Measurements from ENCODE around the gene ORC3.

ORC3 gene

GRCh38 chr6:87618531-87618930, 28.6 kb downstream of the ORC3 start:
- H3K36me3 ChIP-seq (ENCODE audit: insufficient read depth, low read length), result peaks cover 18% of the 10 kb centered on the region
- no peak overlapping the region for H2AFZ ChIP-seq (ENCODE audit: low read depth, low read length)
- no peaks in the 10 kb centered on the region for H3K27me3 ChIP-seq (ENCODE audit: insufficient read depth, low read length)
- no peak overlapping the region for H3K4me3 ChIP-seq (ENCODE audit: low read length)
- H3K4me1 ChIP-seq (ENCODE audit: insufficient read depth, low read length), result no peaks in the 10 kb centered on the region
- H3K9me3 ChIP-seq (ENCODE audit: low read length), result no peaks in the 10 kb centered on the region

GRCh38 chr6:87623248-87623647, 33.3 kb downstream of the ORC3 start:
- Histone ChIP-seq H3K27me3 (ENCODE audit: insufficient read depth, low read length) (no peaks in the 10 kb centered on the region), H3K4me1 (ENCODE audit: insufficient read depth, low read length) (peaks cover under 1% of the 10 kb centered on the region), H2AFZ (ENCODE audit: low read depth, low read length) (no peak overlapping the region), H3K9me3 (ENCODE audit: low read length) (no peaks in the 10 kb centered on the region), H3K4me3 (ENCODE audit: low read length) (no peak overlapping the region), H3K36me3 (ENCODE audit: insufficient read depth, low read length) (peaks cover 15% of the 10 kb centered on the region)

DNA sequence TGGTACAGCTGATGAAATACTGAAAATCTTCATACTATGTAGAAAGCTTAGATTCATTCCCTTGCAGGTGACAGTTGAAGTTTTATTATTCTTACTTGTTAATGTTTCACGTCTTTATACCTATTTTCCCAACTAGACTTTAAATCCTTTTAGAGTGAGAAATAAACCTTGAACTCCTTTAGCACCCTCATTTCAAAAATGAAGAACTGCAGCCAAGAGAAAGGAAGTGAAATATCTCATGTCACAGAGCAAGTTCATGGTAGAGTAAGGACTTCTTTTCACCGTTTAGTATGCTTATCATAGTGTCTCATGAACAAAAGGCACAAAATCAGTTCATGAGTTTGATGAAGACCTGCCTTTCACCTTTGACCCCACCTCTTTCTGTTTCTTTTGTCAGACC, 38.5 kb downstream of the ORC3 start:
- H3K9me3 ChIP-seq (ENCODE audit: low read length), result no peaks in the 10 kb centered on the region
- no peaks in the 10 kb centered on the region for H3K27me3 ChIP-seq (ENCODE audit: insufficient read depth, low read length)
- peaks cover 17% of the 10 kb centered on the region for H3K36me3 ChIP-seq (ENCODE audit: insufficient read depth, low read length)
- H3K4me1 ChIP-seq (ENCODE audit: insufficient read depth, low read length), result peaks cover 10% of the 10 kb centered on the region
- H2AFZ ChIP-seq (ENCODE audit: low read depth, low read length), result no peak overlapping the region
- H3K4me3 ChIP-seq (ENCODE audit: low read length), result no peak overlapping the region

GRCh38 chr6:87628881-87629280, 38.9 kb downstream of the ORC3 start:
- Histone ChIP-seq H3K4me1 (ENCODE audit: insufficient read depth, low read length) (peaks cover 10% of the 10 kb centered on the region), H3K27me3 (ENCODE audit: insufficient read depth, low read length) (no peaks in the 10 kb centered on the region), H3K36me3 (ENCODE audit: insufficient read depth, low read length) (peaks cover 19% of the 10 kb centered on the region), H3K9me3 (ENCODE audit: low read length) (no peaks in the 10 kb centered on the region), H2AFZ (ENCODE audit: low read depth, low read length) (no peak overlapping the region), H3K4me3 (ENCODE audit: low read length) (no peak overlapping the region)

- no peaks in the 10 kb centered on the region for H3K27me3 ChIP-seq (ENCODE audit: insufficient read depth, low read length)
- no peak overlapping the region for H2AFZ ChIP-seq (ENCODE audit: low read depth, low read length)
- H3K4me1 ChIP-seq (ENCODE audit: insufficient read depth, low read length), result peaks cover 10% of the 10 kb centered on the region
- peaks cover 24% of the 10 kb centered on the region for H3K36me3 ChIP-seq (ENCODE audit: insufficient read depth, low read length)
- H3K9me3 ChIP-seq (ENCODE audit: low read length), result no peaks in the 10 kb centered on the region
- H3K4me3 ChIP-seq (ENCODE audit: low read length), result no peak overlapping the region
These were observed 40.8 kb downstream of the ORC3 start for GRCh38 chr6:87630746-87631145.

DNA sequence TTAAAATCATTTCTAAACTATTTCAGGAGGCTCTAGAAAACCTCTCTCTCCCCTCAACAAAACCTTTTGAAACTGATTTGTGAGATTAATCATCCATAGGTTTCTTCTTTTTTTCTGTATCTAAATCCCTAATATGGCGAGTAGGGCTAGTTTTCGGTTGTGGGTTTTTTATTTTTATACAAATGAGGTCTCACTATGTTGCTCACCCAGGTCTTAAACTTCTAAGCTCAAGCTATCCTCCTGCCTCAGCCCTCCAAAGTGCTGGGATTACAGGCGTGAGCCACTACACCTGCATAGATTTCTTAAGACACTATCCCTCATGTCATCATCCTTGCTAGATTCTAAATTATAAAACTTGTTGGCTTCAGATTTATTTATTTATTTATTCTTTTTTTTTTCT, 43.9 kb downstream of the ORC3 start:
- no peaks in the 10 kb centered on the region for H3K27me3 ChIP-seq (ENCODE audit: insufficient read depth, low read length)
- no peak overlapping the region for H3K4me3 ChIP-seq (ENCODE audit: low read length)
- H3K9me3 ChIP-seq (ENCODE audit: low read length), result no peaks in the 10 kb centered on the region
- peaks cover 3% of the 10 kb centered on the region for H3K4me1 ChIP-seq (ENCODE audit: insufficient read depth, low read length)
- H3K36me3 ChIP-seq (ENCODE audit: insufficient read depth, low read length), result peaks cover 43% of the 10 kb centered on the region
- no peak overlapping the region for H2AFZ ChIP-seq (ENCODE audit: low read depth, low read length)

GRCh38 chr6:87636315-87636714, 46.4 kb downstream of the ORC3 start:
- Histone ChIP-seq H3K4me3 (ENCODE audit: low read length) (no peak overlapping the region), H3K4me1 (ENCODE audit: insufficient read depth, low read length) (no peaks in the 10 kb centered on the region), H3K36me3 (ENCODE audit: insufficient read depth, low read length) (peaks cover 35% of the 10 kb centered on the region), H2AFZ (ENCODE audit: low read depth, low read length) (no peak overlapping the region), H3K9me3 (ENCODE audit: low read length) (no peaks in the 10 kb centered on the region), H3K27me3 (ENCODE audit: insufficient read depth, low read length) (no peaks in the 10 kb centered on the region)

GRCh38 chr6:87637106-87637505, 47.2 kb downstream of the ORC3 start:
- H3K36me3 ChIP-seq (ENCODE audit: insufficient read depth, low read length), result peaks cover 35% of the 10 kb centered on the region

GRCh38 chr6:87639373-87639772, 49.4 kb downstream of the ORC3 start:
- H3K27me3 ChIP-seq (ENCODE audit: insufficient read depth, low read length), result no peaks in the 10 kb centered on the region
- no peak overlapping the region for H3K4me3 ChIP-seq (ENCODE audit: low read length)
- no peak overlapping the region for H2AFZ ChIP-seq (ENCODE audit: low read depth, low read length)
- peaks cover 29% of the 10 kb centered on the region for H3K36me3 ChIP-seq (ENCODE audit: insufficient read depth, low read length)
- no peaks in the 10 kb centered on the region for H3K4me1 ChIP-seq (ENCODE audit: insufficient read depth, low read length)
- no peaks in the 10 kb centered on the region for H3K9me3 ChIP-seq (ENCODE audit: low read length)

More at GRCh38 chr6:87637106-87637505, 47.2 kb downstream of the ORC3 start:
- no peak overlapping the region for H3K4me3 ChIP-seq (ENCODE audit: low read length)
- H2AFZ ChIP-seq (ENCODE audit: low read depth, low read length), result no peak overlapping the region
- H3K4me1 ChIP-seq (ENCODE audit: insufficient read depth, low read length), result no peaks in the 10 kb centered on the region
- no peaks in the 10 kb centered on the region for H3K27me3 ChIP-seq (ENCODE audit: insufficient read depth, low read length)
- no peaks in the 10 kb centered on the region for H3K9me3 ChIP-seq (ENCODE audit: low read length)

GRCh38 chr6:87641065-87641692, 51.2 kb downstream of the ORC3 start:
- no peaks in the 10 kb centered on the region for H3K9me3 ChIP-seq (ENCODE audit: low read length)
- no peaks in the 10 kb centered on the region for H3K27me3 ChIP-seq (ENCODE audit: insufficient read depth, low read length)
- peaks cover 20% of the 10 kb centered on the region for H3K36me3 ChIP-seq (ENCODE audit: insufficient read depth, low read length)
- no peak overlapping the region for H3K4me3 ChIP-seq (ENCODE audit: low read length)
- H2AFZ ChIP-seq (ENCODE audit: low read depth, low read length), result no peak overlapping the region
- no peaks in the 10 kb centered on the region for H3K4me1 ChIP-seq (ENCODE audit: insufficient read depth, low read length)

DNA sequence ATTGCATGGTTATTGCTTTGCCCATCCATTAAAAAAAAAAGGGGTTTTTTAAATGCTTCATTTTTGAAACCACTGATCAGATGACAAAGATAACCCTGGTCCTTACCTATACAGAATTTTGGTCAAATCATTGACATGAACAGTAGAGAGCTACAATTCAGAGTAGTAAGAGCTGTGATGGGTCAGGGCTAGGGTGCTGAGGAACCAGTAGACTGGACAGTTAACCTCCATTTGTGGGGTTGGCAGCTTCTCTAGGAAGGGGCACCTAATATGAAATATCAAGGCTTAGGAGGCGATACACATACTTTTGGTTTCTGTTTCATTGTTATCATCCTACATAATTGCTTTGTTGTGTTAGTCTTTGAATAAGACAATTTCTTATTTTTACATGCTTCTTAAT, 55.1 kb downstream of the ORC3 start:
- Histone ChIP-seq H3K4me1 (ENCODE audit: insufficient read depth, low read length) (no peaks in the 10 kb centered on the region), H3K4me3 (ENCODE audit: low read length) (no peak overlapping the region), H2AFZ (ENCODE audit: low read depth, low read length) (no peak overlapping the region), H3K36me3 (ENCODE audit: insufficient read depth, low read length) (peaks cover 4% of the 10 kb centered on the region), H3K9me3 (ENCODE audit: low read length) (no peaks in the 10 kb centered on the region), H3K27me3 (ENCODE audit: insufficient read depth, low read length) (no peaks in the 10 kb centered on the region)

DNA sequence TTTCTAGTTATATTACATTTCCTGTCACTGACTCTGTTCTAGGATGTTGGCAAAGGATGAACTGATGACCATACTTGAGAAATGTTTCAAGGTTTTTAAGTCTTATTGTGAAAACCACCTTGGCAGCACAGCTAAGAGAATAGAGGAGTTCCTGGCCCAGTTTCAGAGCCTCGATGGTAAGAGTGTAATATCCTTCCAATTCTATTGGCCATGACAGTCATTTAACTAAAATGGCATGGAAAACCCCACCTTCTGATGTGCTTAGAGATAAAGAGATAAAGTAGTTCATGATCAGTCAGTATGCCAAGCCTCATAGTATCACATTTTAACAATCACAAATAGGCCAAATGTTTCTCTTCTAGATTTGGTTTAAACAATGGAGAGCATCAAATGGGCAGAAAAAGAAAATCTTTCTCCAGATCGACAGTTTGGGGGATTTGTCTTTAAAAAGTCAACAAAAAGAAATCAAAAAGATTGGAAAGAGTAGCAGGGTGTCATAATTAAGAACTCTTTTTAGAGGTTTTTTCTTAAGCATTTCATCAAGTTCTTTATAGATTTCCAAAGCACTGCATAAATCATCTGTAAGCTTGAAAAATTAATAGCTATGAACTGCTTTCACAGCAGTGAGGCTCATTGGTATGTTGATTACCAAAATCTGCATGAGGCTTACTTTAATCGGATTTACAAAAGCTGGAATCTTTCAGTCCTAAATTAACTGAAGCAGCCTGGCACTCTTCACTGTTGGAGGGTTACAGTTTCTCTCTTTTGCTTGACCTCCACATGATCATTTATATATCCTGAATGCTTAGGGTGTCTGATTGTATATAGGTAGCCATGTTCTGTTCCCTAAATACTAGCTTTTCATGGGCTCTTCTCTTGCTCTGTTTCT, 63.4 kb downstream of the ORC3 start:
- Histone ChIP-seq H3K9me3 (ENCODE audit: low read length) (no peaks in the 10 kb centered on the region), H3K27me3 (ENCODE audit: insufficient read depth, low read length) (no peaks in the 10 kb centered on the region), H3K4me3 (ENCODE audit: low read length) (no peak overlapping the region), H2AFZ (ENCODE audit: low read depth, low read length) (no peak overlapping the region), H3K4me1 (ENCODE audit: insufficient read depth, low read length) (no peaks in the 10 kb centered on the region), H3K36me3 (ENCODE audit: insufficient read depth, low read length) (peaks cover 42% of the 10 kb centered on the region)

- Histone ChIP-seq H3K4me3 (ENCODE audit: low read length) (no peak overlapping the region), H3K4me1 (ENCODE audit: insufficient read depth, low read length) (no peaks in the 10 kb centered on the region), H3K9me3 (ENCODE audit: low read length) (no peaks in the 10 kb centered on the region), H3K27me3 (ENCODE audit: insufficient read depth, low read length) (no peaks in the 10 kb centered on the region), H3K36me3 (ENCODE audit: insufficient read depth, low read length) (peaks cover 38% of the 10 kb centered on the region), H2AFZ (ENCODE audit: low read depth, low read length) (no peak overlapping the region)
These were observed 64.2 kb downstream of the ORC3 start for GRCh38 chr6:87654122-87654521.
